Measurements from ENCODE around the gene PRKAR1B. TPM values are rescaled to one million over a fixed set of nuclear protein-coding genes. Genes with fewer than 3 reads are reported as not detected.

Gene PRKAR1B
- total RNA-seq, 2 donors from 2014 or later: 26.2 to 56.0 TPM

GRCh38 chr7:684416-684815 lies 42.7 kb downstream of the PRKAR1B start:
- H3K36me3 Mint-ChIP-seq (ENCODE audit: low read depth): peaks cover 34% of the 10 kb centered on the region
- no peaks in the 10 kb centered on the region for H3K4me1 Mint-ChIP-seq
- H3K27me3 Mint-ChIP-seq: no peaks in the 10 kb centered on the region
- no peak for ATAC-seq (replicated peaks)
- no peak overlapping the region for H3K27ac Mint-ChIP-seq
- H3K9me3 Mint-ChIP-seq: peaks cover 16% of the 10 kb centered on the region
- no peak overlapping the region for H3K4me3 Mint-ChIP-seq

DNA sequence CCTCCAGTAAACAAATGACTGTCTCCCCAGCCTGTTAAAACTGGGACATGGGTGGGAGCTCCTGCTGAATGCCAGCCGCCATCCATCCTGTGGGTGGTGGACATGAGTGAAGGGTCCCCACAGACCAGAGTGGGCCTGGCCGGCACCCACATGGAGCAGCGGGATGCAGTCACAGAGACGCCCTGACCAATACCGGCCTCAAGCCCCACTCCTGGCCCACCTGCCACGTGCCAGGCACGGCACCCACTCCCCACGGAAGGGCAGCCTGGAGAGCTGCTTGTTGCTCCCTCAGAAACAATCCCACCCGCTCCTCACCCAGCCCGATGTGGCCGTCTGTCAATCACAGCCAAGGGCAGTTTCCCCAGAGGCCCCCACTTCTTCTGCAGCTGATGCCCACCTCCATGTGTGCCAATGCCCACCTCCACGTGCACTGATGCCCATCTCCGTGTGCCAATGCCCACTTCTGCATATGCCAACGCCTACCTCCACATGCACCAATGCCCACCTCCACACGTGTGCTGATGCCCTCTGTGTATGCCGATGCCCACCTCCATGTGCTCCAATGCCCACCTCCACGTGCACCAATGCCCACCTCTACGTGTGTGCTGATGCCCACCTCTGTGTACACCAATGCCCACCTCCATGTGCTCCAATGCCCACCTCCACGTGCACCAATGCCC lies 43.4 kb downstream of the PRKAR1B start:
- no peak for ATAC-seq (replicated peaks)
- Mint-ChIP-seq H3K9me3 (peaks cover 16% of the 10 kb centered on the region), H3K27me3 (no peaks in the 10 kb centered on the region), H3K36me3 (ENCODE audit: low read depth) (peaks cover 34% of the 10 kb centered on the region), H3K4me3 (no peak overlapping the region), H3K4me1 (no peaks in the 10 kb centered on the region), H3K27ac (no peak overlapping the region)

DNA sequence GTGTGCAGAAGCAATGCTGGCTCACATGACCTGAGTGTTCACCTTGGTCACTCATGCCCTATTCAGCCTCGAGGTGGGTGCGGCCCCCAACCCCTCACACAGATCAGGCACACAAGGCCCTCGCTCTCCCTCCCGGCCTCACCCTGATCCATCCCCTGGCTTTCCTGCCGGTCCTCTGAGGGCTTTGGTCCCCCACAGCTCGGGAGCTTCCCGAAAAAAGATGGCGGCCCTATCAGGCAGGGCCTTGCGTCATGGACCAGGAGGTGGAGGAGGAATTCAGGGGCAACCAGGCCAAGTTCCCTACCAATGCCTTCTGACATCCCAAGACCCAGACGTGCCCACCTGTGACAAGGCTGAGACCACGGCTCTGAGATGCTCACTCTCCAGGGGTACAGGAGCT lies 44.3 kb downstream of the PRKAR1B start:
- Mint-ChIP-seq H3K27ac (no peak overlapping the region), H3K4me1 (no peaks in the 10 kb centered on the region), H3K36me3 (ENCODE audit: low read depth) (peaks cover 31% of the 10 kb centered on the region)

DNA sequence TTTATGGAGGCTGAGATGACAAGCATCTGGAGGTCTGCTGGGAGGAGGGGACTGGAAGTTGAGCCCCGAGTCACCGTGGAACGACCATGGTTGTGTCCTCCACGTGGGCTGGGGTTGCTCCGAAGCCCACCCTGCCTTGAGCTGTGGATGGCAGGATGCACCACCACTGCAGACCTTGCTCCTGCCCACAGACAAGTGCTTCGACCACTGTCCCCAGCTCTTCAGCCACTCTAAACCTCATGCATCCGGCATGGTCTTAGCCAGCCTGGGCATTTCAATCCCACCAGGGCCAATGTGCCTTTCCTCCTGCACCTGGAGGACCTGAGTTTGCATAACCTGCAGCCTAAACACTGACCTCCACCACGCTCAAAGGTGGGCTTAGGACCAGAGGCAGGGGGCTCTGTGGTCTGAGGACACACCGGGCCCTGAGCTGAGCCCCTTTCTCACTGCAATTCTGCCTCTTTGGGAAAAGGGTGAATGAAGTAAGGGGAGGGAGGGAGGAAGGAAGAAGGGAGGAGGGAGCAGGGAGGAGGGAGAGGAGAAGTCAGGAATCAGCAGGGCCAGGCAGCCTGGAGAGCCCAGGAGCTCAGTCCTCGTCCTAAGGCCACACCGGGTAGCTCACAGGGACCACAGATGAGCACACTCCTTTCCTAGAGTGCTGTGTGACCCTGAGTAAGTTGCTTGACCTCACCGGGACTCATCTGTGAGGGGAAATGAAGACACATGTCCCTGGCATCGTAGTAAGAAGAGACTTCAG lies 45.4 kb downstream of the PRKAR1B start:
- H3K27ac Mint-ChIP-seq: no peak overlapping the region
- no peaks in the 10 kb centered on the region for H3K4me1 Mint-ChIP-seq
- peaks cover 21% of the 10 kb centered on the region for H3K36me3 Mint-ChIP-seq (ENCODE audit: low read depth)
- no peak for ATAC-seq (replicated peaks)
- H3K4me3 Mint-ChIP-seq: no peak overlapping the region
- peaks cover 10% of the 10 kb centered on the region for H3K9me3 Mint-ChIP-seq
- no peaks in the 10 kb centered on the region for H3K27me3 Mint-ChIP-seq

More for the DNA sequence above, 44.3 kb downstream of the PRKAR1B start:
- no peak for ATAC-seq (replicated peaks)
- H3K4me3 Mint-ChIP-seq: no peak overlapping the region
- H3K9me3 Mint-ChIP-seq: peaks cover 16% of the 10 kb centered on the region
- H3K27me3 Mint-ChIP-seq: no peaks in the 10 kb centered on the region

DNA sequence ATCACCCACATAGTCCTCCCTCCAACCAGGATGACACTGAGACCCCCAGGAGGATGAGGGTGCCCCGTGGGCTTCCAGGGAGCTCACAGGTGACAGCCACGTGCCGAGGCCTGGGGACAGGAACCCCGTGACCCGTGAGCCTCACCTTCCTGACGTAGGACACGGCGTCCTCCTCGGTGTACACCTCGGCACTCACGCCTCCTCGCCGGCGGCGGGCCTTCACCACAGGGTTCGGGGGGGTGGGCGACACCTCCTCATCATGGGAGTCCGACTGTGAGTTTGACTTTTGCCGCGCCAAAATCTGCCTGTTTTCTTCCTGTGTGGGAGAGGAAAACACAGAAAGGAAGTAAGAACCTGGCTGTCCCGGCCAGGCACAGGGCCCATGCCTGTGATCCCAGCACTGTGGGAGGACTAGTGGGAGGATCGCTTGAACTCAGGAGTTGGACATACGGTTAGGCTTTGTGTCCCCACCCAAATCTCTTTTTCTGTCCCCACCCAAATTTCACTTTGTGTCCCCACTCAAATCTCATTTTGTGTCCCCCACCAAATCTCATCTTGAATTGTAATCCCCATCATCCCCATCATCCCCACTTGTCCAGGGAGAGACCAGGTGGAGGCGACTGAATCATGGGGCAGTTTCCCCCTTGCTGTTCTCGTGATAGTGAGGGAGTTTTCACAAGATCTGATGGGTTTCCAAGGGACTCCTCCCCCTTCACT lies 46.5 kb downstream of the PRKAR1B start:
- Mint-ChIP-seq H3K9me3 (peaks cover 5% of the 10 kb centered on the region), H3K4me1 (no peaks in the 10 kb centered on the region), H3K4me3 (no peak overlapping the region), H3K27me3 (no peaks in the 10 kb centered on the region), H3K27ac (peak overlapping the region; percentile 11), H3K36me3 (ENCODE audit: low read depth) (peaks cover 16% of the 10 kb centered on the region)
- ATAC-seq (replicated peaks): no peak

DNA sequence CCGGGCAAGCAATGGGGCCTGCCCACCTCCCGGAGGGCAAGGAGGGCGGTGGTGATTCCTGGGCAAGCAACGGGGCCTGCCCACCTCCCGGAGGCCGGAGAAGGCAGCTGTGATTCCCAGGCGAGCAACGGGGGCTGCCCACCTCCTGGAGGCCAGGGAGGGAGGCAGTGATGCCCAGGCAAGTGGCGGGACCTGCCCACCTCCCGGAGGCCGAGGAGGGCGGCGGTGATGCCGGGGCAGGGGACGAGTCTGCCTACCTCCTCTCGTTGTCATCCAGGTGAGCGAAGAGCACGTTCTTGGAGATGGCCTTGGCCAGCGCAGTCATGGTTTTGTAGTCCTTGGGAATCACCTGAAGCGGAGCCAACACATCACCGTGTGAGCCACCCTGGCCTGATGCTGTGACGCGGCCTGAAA lies 50.1 kb downstream of the PRKAR1B start:
- no peaks in the 10 kb centered on the region for H3K9me3 Mint-ChIP-seq
- H3K4me3 Mint-ChIP-seq: no peak overlapping the region
- H3K27ac Mint-ChIP-seq: no peak overlapping the region
- H3K4me1 Mint-ChIP-seq: peaks cover 8% of the 10 kb centered on the region
- peaks cover 16% of the 10 kb centered on the region for H3K36me3 Mint-ChIP-seq (ENCODE audit: low read depth)
- no peak for ATAC-seq (replicated peaks)
- no peaks in the 10 kb centered on the region for H3K27me3 Mint-ChIP-seq

- Mint-ChIP-seq H3K36me3 (ENCODE audit: low read depth) (peaks cover 16% of the 10 kb centered on the region), H3K27me3 (no peaks in the 10 kb centered on the region), H3K4me3 (no peak overlapping the region), H3K27ac (no peak overlapping the region), H3K4me1 (peaks cover 8% of the 10 kb centered on the region), H3K9me3 (no peaks in the 10 kb centered on the region)
- no peak for ATAC-seq (replicated peaks)
Observed at GRCh38 chr7:676246-676971, 50.7 kb downstream of the PRKAR1B start.

- H3K4me3 Mint-ChIP-seq: no peak overlapping the region
- peaks cover 7% of the 10 kb centered on the region for H3K36me3 Mint-ChIP-seq (ENCODE audit: low read depth)
- ATAC-seq (replicated peaks): no peak
- no peaks in the 10 kb centered on the region for H3K27me3 Mint-ChIP-seq
- H3K9me3 Mint-ChIP-seq: no peaks in the 10 kb centered on the region
- H3K4me1 Mint-ChIP-seq: peaks cover 8% of the 10 kb centered on the region
- no peak overlapping the region for H3K27ac Mint-ChIP-seq
Observed at GRCh38 chr7:674454-675410, 52.3 kb downstream of the PRKAR1B start.

DNA sequence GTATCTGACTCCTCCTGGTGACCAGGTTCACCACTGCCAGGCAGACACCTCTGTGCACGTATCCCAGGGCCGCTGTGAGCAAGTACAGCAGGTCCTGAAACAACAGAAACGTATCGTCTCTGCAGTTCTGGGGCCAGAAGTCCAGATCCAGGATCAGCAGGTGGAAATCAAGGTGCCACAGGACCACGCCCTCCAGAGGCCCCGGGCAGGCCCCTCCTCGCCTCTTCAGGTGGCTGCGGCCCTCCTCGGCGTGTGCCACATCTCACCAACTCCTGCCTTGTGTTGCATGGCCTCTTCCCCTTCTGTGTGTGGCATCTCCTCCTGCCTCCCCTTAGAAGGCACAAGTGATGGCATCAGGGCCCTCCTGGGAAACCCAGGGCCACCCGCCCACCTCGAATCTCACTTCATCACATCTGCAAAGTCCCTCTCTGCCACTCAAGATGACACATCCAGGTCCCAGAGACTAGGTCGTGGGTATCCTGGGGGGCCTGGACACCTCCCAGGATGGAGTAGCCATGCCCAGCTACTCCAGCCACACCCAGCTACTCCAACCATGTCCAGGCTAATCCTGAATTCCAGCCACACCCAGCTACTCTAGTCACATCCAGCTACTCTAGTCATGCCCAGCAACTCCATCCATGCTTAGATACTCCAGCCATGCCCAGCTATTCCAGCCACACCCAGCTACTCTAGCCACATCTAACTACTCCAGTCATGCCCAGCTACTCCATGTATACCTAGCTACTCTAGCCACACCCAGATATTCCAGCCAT lies 53.2 kb downstream of the PRKAR1B start:
- no peak overlapping the region for H3K4me3 Mint-ChIP-seq
- no peaks in the 10 kb centered on the region for H3K27me3 Mint-ChIP-seq
- H3K4me1 Mint-ChIP-seq: peaks cover 8% of the 10 kb centered on the region
- ATAC-seq (replicated peaks): no peak
- peaks cover under 1% of the 10 kb centered on the region for H3K36me3 Mint-ChIP-seq (ENCODE audit: low read depth)
- H3K9me3 Mint-ChIP-seq: no peaks in the 10 kb centered on the region
- H3K27ac Mint-ChIP-seq: no peak overlapping the region

DNA sequence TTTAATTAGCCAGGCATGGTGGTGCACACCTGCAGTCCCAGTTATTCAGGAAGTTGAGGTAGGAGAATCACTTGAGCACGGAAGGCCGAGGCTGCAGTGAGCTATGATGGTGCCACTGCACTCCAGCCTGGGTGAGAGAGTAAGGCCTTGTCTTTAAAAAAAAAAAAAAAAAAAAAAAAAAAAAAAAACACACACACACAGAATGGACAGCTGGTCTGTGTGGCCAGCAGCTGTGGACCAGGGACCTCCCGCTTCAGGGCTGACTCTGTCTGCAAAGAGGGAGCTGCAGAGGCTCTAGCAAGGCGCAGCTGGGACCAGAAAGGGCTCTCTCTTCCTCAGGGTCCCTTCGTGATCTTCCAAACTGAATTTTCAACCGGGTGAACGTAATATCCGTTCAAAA lies 54.2 kb downstream of the PRKAR1B start:
- Mint-ChIP-seq H3K9me3 (no peaks in the 10 kb centered on the region), H3K36me3 (ENCODE audit: low read depth) (peaks cover 4% of the 10 kb centered on the region), H3K27ac (no peak overlapping the region), H3K4me3 (no peak overlapping the region), H3K4me1 (peaks cover 8% of the 10 kb centered on the region), H3K27me3 (no peaks in the 10 kb centered on the region)
- no peak for ATAC-seq (replicated peaks)

GRCh38 chr7:671415-672042 lies 55.6 kb downstream of the PRKAR1B start:
- ATAC-seq (replicated peaks): no peak
- H3K4me1 Mint-ChIP-seq: peaks cover 8% of the 10 kb centered on the region
- no peak overlapping the region for H3K27ac Mint-ChIP-seq
- no peak overlapping the region for H3K4me3 Mint-ChIP-seq
- peaks cover 4% of the 10 kb centered on the region for H3K36me3 Mint-ChIP-seq (ENCODE audit: low read depth)
- no peaks in the 10 kb centered on the region for H3K9me3 Mint-ChIP-seq
- no peaks in the 10 kb centered on the region for H3K27me3 Mint-ChIP-seq

- ATAC-seq (replicated peaks): no peak
Observed at GRCh38 chr7:670501-671390, 56.3 kb downstream of the PRKAR1B start.

More at GRCh38 chr7:670501-671390, 56.3 kb downstream of the PRKAR1B start:
- peaks cover 8% of the 10 kb centered on the region for H3K4me1 Mint-ChIP-seq
- peaks cover 4% of the 10 kb centered on the region for H3K36me3 Mint-ChIP-seq (ENCODE audit: low read depth)
- H3K4me3 Mint-ChIP-seq: no peak overlapping the region
- no peaks in the 10 kb centered on the region for H3K27me3 Mint-ChIP-seq
- no peaks in the 10 kb centered on the region for H3K9me3 Mint-ChIP-seq
- H3K27ac Mint-ChIP-seq: no peak overlapping the region
